MCF 10A (cell line): Measurements from ENCODE around the gene STOML3. TPM values are rescaled to one million over a fixed set of nuclear protein-coding genes. Genes with fewer than 3 reads are reported as not detected.

Experiments
- BruUV-seq: library from RNA; stranded (reverse); fragments of 400-500 nt; replicated peaks from 2 replicates; lab custom pipeline; 2021; lab: Mats Ljungman, UMichigan
- CTCF ChIA-PET: fragments of 300-600 bp; sonication (Branson Sonifier 250); formaldehyde crosslinking; extraction: SDS; loops from one replicate; lab custom pipeline; 2021; ENCODE audit warnings: antibody characterized with exemption, inconsistent platforms; lab: Yijun Ruan, JAX
- POLR2A ChIA-PET: fragments of 300-600, 350-650 bp; sonication (Branson Sonifier 250); formaldehyde crosslinking; extraction: SDS; loops from one replicate; lab custom pipeline; 2020; ENCODE audit warnings: antibody characterized with exemption, inconsistent platforms; lab: Yijun Ruan, JAX
- DNase-seq: peaks from one replicate; pipeline ENCODE4 v3.0.0-alpha.2; 2018; ENCODE audit not compliant: unreplicated experiment
- H3K27ac Mint-ChIP-seq: one replicate; pipeline ENCODE4 v1.8.0; 2022; ENCODE audit warnings: mild to moderate bottlenecking, low read depth, mixed read lengths; ENCODE audit not compliant: unreplicated experiment
- H3K27me3 Mint-ChIP-seq: one replicate; pipeline ENCODE4 v1.8.0; 2022; ENCODE audit warnings: mixed read lengths; ENCODE audit not compliant: insufficient read depth, unreplicated experiment
- H3K36me3 Mint-ChIP-seq: one replicate; pipeline ENCODE4 v1.8.0; 2022; ENCODE audit warnings: mild to moderate bottlenecking, moderate library complexity, mixed read lengths; ENCODE audit not compliant: insufficient read depth, unreplicated experiment
- H3K4me1 Mint-ChIP-seq: one replicate; pipeline ENCODE4 v1.8.0; 2022; ENCODE audit warnings: mixed read lengths; ENCODE audit not compliant: insufficient read depth, unreplicated experiment
- H3K4me3 Mint-ChIP-seq: one replicate; pipeline ENCODE4 v1.8.0; 2022; ENCODE audit warnings: mild to moderate bottlenecking, moderate library complexity, mixed read lengths; ENCODE audit not compliant: unreplicated experiment
- H3K9me3 Mint-ChIP-seq: one replicate; pipeline ENCODE4 v1.8.0; 2022; ENCODE audit warnings: mixed read lengths; ENCODE audit not compliant: unreplicated experiment
- CTCF ChIP-seq: fragments of 200-600 bp; IDR thresholded peaks from one replicate; pipeline ENCODE4 v1.8.0; 2022; ENCODE audit warnings: antibody characterized with exemption, mild to moderate bottlenecking; ENCODE audit not compliant: unreplicated experiment
- intact Hi-C: fragments of 100-400 bp; cut with micrococcal nuclease; formaldehyde crosslinking; loops from 2 replicates; pipeline ENCODE4 v1.14.1; 2022
- total RNA-seq: library from RNA; stranded (reverse); gene quantifications from 2 replicates; pipeline ENCODE4 v1.2.3, GENCODE V29; 2022

The STOML3 gene
- total RNA-seq, 1 experiment from 2014 or later = not detected

GRCh38 chr13:38933786-38934185 is 56.8 kb downstream of the STOML3 start:
- no peaks in the 10 kb centered on the region for H3K9me3 Mint-ChIP-seq
- no peak for TF ChIP-seq CTCF
- DNase-seq = no peak
- H3K27ac Mint-ChIP-seq = no peak overlapping the region
- CTCF ChIA-PET = interaction anchor here (1.5 kb wide), 1 partner anchor 83 kb away, joined by 4 read pairs; no protein-coding TSS in a partner anchor
- H3K4me1 Mint-ChIP-seq = no peaks in the 10 kb centered on the region
- H3K36me3 Mint-ChIP-seq = no peaks in the 10 kb centered on the region
- H3K27me3 Mint-ChIP-seq = peaks cover 52% of the 10 kb centered on the region
- BruUV-seq = no TSS peak
- intact Hi-C loops = no loop called here
- H3K4me3 Mint-ChIP-seq = no peak overlapping the region
- POLR2A ChIA-PET = no interaction called here

GRCh38 chr13:38922170-38922569 is 68.5 kb downstream of the STOML3 start:
- no peak overlapping the region for H3K27ac Mint-ChIP-seq
- H3K4me3 Mint-ChIP-seq = no peak overlapping the region
- H3K4me1 Mint-ChIP-seq = no peaks in the 10 kb centered on the region
- ChIA-PET CTCF (interaction anchor here (0.7 to 1.0 kb wide), 4 partner anchors 23 to 230 kb away, joined by 3 to 4 read pairs (median 3); no protein-coding TSS in a partner anchor), POLR2A (interaction anchor here (0.9 to 1.0 kb wide), 2 partner anchors 31 to 48 kb away, joined by 3 to 4 read pairs; no protein-coding TSS in a partner anchor)
- H3K9me3 Mint-ChIP-seq = no peaks in the 10 kb centered on the region
- intact Hi-C loops = no loop called here
- H3K36me3 Mint-ChIP-seq = no peaks in the 10 kb centered on the region
- no peak for TF ChIP-seq CTCF
- DNase-seq = no peak
- peaks cover 87% of the 10 kb centered on the region for H3K27me3 Mint-ChIP-seq
- no TSS peak for BruUV-seq

GRCh38 chr13:38921081-38921480 is 69.5 kb downstream of the STOML3 start:
- H3K27me3 Mint-ChIP-seq = peaks cover 81% of the 10 kb centered on the region
- intact Hi-C loops = no loop called here
- no peak for TF ChIP-seq CTCF
- H3K27ac Mint-ChIP-seq = no peak overlapping the region
- H3K4me3 Mint-ChIP-seq = no peak overlapping the region
- no TSS peak for BruUV-seq
- CTCF ChIA-PET = interaction anchor here (0.6 to 1.8 kb wide), 5 partner anchors 97 to 1036 kb away, joined by 3 to 5 read pairs (median 4); no protein-coding TSS in a partner anchor
- H3K9me3 Mint-ChIP-seq = no peaks in the 10 kb centered on the region
- DNase-seq = no peak
- H3K4me1 Mint-ChIP-seq = no peaks in the 10 kb centered on the region
- no peaks in the 10 kb centered on the region for H3K36me3 Mint-ChIP-seq
- POLR2A ChIA-PET = interaction anchor here (0.6 kb wide), 2 partner anchors 15 to 43 kb away, joined by 3 read pairs; no protein-coding TSS in a partner anchor

Other genes starting within 250 kb of the STOML3 start
- 53.4 and 58.2 TPM in 2 replicates for gene PROSER1, start 47.3 kb upstream of the STOML3 start, total RNA-seq
- gene NHLRC3, start 47.6 kb upstream of the STOML3 start, total RNA-seq = 11.3 and 13.2 TPM in 2 replicates